Calu3 (cell line): Measurements from ENCODE around the gene NAV2. TPM values are rescaled to one million over a fixed set of nuclear protein-coding genes. Genes with fewer than 3 reads are reported as not detected.

Experiments used
- BruUV-seq: library from RNA; stranded (reverse); fragments of 400-500 nt; replicated peaks from 2 replicates; lab custom pipeline; 2021; lab: Mats Ljungman, UMichigan
- CTCF ChIA-PET: fragments of 300-600 bp; sonication (Branson Sonifier 250); formaldehyde crosslinking; loops from one replicate; lab custom pipeline; 2022; ENCODE audit warnings: antibody characterized with exemption; lab: Charles Lee
- DNase-seq: peaks from one replicate; pipeline ENCODE4 v3.0.0; 2022
- H3K27ac Mint-ChIP-seq: one replicate; pipeline ENCODE4 v1.8.0; 2022; ENCODE audit warnings: mixed read lengths; ENCODE audit not compliant: unreplicated experiment
- H3K27me3 Mint-ChIP-seq: one replicate; pipeline ENCODE4 v1.8.0; 2022; ENCODE audit warnings: mixed read lengths; ENCODE audit not compliant: unreplicated experiment
- H3K36me3 Mint-ChIP-seq: one replicate; pipeline ENCODE4 v1.8.0; 2022; ENCODE audit warnings: mild to moderate bottlenecking, moderate library complexity, mixed read lengths; ENCODE audit not compliant: insufficient read depth, unreplicated experiment
- H3K4me1 Mint-ChIP-seq: one replicate; pipeline ENCODE4 v1.8.0; 2022; ENCODE audit warnings: mild to moderate bottlenecking, low read depth, mixed read lengths; ENCODE audit not compliant: unreplicated experiment
- H3K4me3 Mint-ChIP-seq: one replicate; pipeline ENCODE4 v1.8.0; 2022; ENCODE audit warnings: mild to moderate bottlenecking, low read depth, moderate library complexity, mixed read lengths; ENCODE audit not compliant: unreplicated experiment
- H3K9me3 Mint-ChIP-seq: one replicate; pipeline ENCODE4 v1.8.0; 2022; ENCODE audit warnings: low read depth, mixed read lengths; ENCODE audit not compliant: unreplicated experiment
- intact Hi-C: fragments of 100-400 bp; cut with micrococcal nuclease; formaldehyde crosslinking; loops from one replicate; pipeline ENCODE4 v1.10.0; 2022; ENCODE audit not compliant: unreplicated experiment
- total RNA-seq: library from RNA; stranded (reverse); gene quantifications from 2 replicates; pipeline ENCODE4 v1.2.3, GENCODE V29; 2022
- TF ChIP-seq, protein P1 (sequence below): fragments of 200-600 bp; IDR thresholded peaks from one replicate; pipeline ENCODE4 v1.8.0; 2022; ENCODE audit warnings: antibody characterized with exemption; ENCODE audit not compliant: unreplicated experiment

Gene NAV2
- total RNA-seq, 1 experiment from 2014 or later, result 21.4 TPM

GRCh38 chr11:19878520-19878919 lies 165.9 kb downstream of the NAV2 start:
- CTCF ChIA-PET, result interaction anchor here (0.6 kb wide), 1 partner anchor 132 kb away, joined by 3 read pairs; no protein-coding TSS in a partner anchor
- Mint-ChIP-seq H3K27ac (no peak overlapping the region), H3K36me3 (no peaks in the 10 kb centered on the region), H3K9me3 (no peaks in the 10 kb centered on the region), H3K27me3 (no peaks in the 10 kb centered on the region), H3K4me1 (no peaks in the 10 kb centered on the region), H3K4me3 (no peak overlapping the region)
- no peak for DNase-seq
- no TSS peak for BruUV-seq
- intact Hi-C loops, result no loop called here
- TF ChIP-seq, protein P1, sequence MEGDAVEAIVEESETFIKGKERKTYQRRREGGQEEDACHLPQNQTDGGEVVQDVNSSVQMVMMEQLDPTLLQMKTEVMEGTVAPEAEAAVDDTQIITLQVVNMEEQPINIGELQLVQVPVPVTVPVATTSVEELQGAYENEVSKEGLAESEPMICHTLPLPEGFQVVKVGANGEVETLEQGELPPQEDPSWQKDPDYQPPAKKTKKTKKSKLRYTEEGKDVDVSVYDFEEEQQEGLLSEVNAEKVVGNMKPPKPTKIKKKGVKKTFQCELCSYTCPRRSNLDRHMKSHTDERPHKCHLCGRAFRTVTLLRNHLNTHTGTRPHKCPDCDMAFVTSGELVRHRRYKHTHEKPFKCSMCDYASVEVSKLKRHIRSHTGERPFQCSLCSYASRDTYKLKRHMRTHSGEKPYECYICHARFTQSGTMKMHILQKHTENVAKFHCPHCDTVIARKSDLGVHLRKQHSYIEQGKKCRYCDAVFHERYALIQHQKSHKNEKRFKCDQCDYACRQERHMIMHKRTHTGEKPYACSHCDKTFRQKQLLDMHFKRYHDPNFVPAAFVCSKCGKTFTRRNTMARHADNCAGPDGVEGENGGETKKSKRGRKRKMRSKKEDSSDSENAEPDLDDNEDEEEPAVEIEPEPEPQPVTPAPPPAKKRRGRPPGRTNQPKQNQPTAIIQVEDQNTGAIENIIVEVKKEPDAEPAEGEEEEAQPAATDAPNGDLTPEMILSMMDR, result no peak

DNA sequence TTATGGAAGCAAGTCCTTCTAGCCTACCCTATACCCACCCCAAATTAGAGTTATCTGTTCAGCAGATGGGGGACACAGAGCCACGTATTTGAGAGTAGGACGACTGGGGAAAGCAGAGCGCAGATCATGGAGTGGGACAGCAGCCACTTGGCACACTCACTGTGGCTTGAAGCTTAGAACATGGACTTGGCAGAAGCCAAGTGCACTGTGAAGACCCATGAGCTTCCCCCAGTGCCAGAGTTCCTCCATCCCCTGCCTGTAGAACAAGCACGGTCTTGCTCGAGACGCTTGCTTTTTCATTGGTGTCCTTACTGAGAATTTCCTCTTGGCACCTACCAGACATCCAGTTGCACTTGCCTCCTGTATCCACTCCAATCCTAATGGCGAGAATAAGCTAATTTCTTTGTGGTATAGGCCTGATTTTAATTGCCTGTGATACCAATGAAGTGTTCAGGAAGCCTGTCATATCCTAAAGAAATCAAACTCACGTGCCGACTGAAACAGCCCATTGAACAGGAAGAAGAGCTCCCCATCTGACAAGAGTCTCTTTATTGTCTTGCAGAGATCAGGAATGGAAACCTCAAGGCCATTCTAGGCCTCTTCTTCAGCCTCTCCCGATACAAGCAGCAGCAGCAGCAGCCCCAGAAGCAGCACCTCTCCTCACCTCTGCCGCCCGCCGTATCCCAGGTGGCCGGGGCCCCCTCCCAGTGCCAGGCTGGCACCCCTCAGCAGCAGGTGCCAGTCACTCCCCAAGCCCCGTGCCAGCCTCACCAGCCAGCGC lies 166.9 kb downstream of the NAV2 start:
- BruUV-seq, result no TSS peak
- Mint-ChIP-seq H3K4me3 (no peak overlapping the region), H3K4me1 (no peaks in the 10 kb centered on the region), H3K9me3 (no peaks in the 10 kb centered on the region), H3K27ac (no peak overlapping the region), H3K36me3 (no peaks in the 10 kb centered on the region), H3K27me3 (no peaks in the 10 kb centered on the region)
- CTCF ChIA-PET, result no interaction called here
- intact Hi-C loops, result no loop called here
- TF ChIP-seq, protein P1, result no peak
- DNase-seq, result no peak

DNA sequence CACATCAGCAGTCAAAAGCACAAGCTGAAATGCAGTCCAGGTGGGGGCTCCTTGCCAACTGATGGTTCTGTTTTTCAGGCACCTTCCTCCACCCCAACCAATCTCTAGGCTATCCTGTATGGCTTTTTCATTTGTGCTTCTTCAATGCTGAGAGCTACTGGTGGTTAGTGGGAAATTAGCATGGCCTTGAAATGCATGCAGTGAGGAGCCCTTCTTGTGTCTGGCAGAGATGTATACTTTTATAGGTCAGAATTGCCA lies 167.4 kb downstream of the NAV2 start:
- no peak overlapping the region for H3K4me3 Mint-ChIP-seq
- no TSS peak for BruUV-seq
- intact Hi-C loops, result no loop called here
- no peaks in the 10 kb centered on the region for H3K9me3 Mint-ChIP-seq
- H3K27me3 Mint-ChIP-seq, result no peaks in the 10 kb centered on the region
- DNase-seq, result no peak
- no peaks in the 10 kb centered on the region for H3K4me1 Mint-ChIP-seq
- H3K36me3 Mint-ChIP-seq, result no peaks in the 10 kb centered on the region
- H3K27ac Mint-ChIP-seq, result no peak overlapping the region
- TF ChIP-seq, protein P1, result no peak
- CTCF ChIA-PET, result no interaction called here

- intact Hi-C loops, result no loop called here
- Mint-ChIP-seq H3K27ac (no peak overlapping the region), H3K4me3 (no peak overlapping the region), H3K27me3 (no peaks in the 10 kb centered on the region), H3K36me3 (no peaks in the 10 kb centered on the region), H3K4me1 (no peaks in the 10 kb centered on the region), H3K9me3 (no peaks in the 10 kb centered on the region)
- CTCF ChIA-PET, result no interaction called here
- DNase-seq, result no peak
- TF ChIP-seq, protein P1, result no peak
- no TSS peak for BruUV-seq
Observed at GRCh38 chr11:19881177-19881576, 168.5 kb downstream of the NAV2 start.
